Retina (tissue), 1 donor: Measurements from ENCODE around the gene SDSL.

Experiments
- DNase-seq: peaks from one replicate; pipeline ENCODE4 v3.0.0-alpha.2; 2016

Gene SDSL

DNA sequence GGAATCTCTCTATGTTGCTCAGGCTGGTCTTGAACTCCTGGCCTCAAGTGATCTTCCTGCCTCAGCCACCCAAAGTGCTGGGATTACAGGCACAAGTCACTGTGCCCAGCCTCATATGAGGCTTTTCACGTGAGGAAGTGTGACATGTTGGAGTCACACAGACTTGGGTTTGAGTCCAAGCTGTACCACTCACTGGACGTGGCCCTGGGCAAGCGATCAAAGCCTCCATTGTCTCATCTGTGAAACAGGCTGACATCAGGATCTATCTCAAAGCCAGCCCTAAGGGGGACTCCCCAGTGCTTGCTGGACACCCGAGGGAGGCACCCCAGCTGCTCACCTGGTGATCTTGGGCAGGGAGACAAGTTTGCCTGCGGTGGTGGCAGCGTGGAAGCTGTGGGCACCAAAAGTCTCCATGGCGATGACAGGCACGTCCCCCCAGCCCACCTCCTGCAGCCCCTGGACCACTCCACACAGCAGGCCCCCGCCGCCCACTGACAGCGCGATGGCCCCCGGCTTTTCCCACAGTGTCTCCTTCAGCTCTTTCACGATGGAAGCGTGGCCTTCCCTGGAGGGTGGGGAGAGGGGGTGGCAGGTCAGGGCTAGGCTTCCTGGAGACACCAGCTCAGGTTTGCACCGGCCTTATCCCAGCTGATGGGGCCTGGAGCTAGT is 25.2 kb upstream of the SDSL start:
- no peak for DNase-seq

DNA sequence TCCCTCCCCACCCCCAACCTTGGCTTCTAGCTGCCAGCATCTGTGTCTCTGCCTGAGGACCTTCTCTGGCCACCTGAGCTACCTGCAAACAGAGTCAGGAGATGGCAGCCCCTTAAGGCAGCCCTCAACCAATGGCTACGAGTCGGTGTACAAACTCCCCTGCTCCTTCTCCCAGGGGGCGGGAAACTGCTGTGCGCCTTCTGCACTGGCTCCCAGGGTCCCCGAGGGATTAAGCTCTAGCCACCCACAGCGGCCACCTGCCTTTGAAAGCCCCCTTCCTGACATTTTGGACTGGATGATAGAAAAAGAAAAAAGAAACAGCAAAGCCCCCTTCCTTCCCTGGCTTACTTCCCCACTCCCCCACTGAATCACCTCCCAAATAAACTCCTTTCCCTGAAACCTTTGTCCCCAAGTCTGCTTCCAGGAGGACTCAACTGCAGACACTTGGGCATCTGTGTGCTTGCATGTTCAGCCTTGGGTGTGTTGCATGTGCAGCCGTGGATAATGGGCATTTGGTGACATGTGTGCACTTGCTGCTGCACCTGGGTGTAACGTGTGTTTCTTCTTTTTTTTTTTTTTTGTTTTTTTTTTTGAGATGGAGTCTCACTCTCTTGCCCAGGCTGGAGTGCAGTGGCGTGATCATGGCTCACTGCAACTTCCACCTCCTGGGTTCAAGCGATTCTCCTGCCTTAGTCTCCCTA is 24.5 kb upstream of the SDSL start:
- no peak for DNase-seq

DNA sequence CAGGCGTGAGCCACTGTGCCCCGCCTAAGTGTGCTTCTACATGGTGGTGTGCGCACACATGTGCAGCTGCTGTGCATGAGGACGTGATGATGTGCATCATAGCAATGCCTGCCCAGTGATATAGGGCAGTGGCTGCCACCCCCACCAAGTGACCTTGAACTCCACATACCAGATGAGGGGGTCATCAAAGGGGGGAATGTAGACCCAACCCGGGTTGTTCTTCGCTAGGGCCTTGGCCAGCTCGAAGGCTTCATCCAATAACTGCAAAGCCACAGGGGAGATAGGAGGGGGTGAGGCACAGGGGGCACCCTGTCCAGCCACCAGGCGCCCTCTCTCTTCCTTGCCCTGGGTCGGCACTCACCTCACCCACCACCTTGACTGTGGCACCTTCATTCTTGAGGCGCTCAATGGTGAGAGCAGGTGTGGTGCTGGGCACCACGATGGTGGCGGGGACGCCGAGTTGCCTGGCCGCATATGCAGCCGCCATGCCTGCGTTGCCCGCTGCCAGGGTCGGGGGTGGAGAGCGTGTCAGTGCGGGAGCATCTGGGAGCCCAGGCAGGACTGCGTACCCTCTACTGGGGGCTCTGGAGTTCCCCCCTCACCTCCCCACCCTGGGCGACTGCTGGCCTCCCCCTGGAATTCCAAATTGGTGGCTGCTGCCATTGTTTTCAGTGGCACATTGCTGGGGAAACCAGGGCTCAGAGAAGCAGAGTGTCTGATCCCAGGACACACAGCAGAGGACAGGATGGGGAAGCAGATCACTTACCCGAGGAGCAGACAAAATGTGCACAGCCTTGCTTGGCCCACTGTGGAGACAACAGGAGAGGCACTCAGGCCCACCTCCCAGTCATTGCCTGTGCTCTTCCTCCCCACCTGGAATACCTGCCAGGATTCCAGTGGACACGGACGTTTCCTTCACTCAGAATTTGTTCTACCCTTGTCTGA is 23.6 kb upstream of the SDSL start:
- DNase-seq, result no peak

DNA sequence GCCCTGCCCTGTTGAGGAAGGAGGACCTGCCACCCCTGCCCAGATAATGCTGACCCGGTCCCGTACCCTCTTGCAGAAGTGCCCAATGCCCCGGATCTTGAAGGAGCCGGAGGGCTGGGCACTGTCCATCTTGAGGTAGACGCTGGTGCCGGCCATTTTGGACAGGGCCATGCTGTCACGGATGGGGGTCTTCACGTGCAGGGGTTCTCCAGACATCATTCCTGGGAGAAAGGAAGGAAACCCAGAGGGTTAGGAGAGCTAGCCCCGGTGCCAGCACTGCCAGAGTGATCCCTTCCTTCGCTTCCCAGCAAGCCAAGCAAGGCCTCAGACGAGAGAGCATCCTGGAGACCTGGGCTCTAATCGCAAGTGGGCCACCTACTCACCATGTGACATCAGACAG is 22.7 kb upstream of the SDSL start:
- DNase-seq, result no peak

DNA sequence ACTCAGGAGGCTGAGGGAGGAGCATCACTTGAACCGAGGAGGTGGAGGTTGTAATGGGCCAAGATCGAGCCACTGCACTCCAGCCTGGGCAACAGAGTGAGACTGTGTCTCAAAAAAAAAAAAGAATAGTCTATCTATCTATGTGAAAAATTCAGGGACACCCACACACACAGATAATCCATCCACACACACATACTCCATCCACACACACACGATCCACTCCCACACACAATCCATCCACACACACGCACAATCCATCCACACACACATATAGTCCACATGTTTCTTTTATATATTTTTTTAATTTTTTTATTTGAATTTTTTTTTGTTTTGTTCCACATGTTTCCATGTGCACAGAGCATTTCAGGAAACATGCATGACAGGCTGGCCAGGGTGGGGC is 21.8 kb upstream of the SDSL start:
- no peak for DNase-seq

DNA sequence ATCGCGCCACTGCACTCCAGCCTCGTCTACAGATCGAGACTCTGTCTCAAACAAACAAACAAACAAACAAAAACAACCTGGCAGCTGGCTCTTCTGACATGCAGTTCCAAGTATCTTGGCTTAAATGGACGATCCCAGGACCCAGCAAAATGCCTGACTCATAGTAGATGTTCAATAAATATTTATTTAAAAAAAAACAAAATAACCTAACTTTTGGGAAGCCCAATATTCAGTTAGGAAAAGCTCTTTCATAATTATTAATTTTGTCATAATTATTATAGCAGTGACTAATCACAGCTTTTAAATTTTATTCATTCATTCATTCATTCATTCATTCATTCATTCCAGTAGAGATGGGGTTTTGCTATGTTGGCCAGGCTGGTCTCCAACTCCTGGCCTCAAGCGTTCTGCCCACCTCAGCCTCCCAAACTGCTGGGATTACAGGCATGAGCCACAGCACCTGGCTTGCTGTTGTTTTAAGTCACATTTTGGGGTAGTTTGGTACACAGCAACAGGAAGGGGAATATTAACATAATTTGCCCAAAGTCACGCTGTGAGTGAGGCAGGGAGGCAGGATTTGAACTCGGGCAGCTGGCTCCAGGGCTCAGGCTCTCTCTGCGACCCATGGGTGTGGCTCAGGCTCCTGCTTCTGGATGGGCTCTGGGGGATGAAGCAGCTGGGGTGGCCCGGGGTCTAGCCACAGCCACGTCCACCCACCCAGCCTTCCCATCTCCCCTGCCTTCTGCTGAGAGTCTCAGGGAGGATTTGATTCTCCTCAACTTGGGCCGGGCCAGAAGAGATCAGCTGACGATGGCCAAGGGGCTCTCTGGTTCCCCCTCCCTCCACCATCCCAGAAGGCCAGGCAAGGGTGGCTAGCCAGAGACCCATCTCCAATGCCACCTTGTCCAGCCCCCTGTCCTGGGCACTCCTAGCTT is 20.8 kb upstream of the SDSL start:
- no peak for DNase-seq

DNA sequence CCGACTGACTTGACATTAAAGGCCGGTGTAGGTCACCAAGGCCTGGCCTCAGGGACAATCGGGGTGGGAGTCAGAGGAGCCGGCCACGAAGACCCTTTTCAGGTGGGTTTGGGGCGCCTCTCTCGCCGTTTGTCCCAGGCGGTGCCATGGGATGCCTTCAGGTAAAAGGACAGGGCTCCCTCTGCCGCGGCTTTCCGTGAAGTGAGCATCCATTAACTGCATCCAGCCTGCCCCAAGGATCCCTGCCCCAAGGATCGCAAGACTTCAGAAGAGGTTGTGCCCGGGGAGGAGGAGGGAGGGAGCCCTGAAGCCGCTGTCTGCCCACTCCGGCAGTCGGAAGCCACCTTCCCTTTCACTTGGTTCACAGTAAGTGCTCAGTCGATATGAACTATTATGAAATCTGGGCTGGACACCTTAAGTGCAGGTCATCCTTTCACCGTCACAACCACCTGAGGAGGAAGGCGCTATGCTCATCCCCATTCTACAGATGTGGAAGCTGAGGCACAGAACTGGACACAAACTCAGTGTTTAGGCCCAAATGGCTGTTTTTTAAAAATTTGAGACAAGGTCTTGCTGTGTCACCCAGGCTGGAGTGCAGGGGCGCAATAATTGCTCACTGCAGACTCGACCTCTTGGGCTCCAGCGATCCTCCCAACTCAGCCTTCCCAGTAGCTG is 19.5 kb upstream of the SDSL start:
- no peak for DNase-seq

DNA sequence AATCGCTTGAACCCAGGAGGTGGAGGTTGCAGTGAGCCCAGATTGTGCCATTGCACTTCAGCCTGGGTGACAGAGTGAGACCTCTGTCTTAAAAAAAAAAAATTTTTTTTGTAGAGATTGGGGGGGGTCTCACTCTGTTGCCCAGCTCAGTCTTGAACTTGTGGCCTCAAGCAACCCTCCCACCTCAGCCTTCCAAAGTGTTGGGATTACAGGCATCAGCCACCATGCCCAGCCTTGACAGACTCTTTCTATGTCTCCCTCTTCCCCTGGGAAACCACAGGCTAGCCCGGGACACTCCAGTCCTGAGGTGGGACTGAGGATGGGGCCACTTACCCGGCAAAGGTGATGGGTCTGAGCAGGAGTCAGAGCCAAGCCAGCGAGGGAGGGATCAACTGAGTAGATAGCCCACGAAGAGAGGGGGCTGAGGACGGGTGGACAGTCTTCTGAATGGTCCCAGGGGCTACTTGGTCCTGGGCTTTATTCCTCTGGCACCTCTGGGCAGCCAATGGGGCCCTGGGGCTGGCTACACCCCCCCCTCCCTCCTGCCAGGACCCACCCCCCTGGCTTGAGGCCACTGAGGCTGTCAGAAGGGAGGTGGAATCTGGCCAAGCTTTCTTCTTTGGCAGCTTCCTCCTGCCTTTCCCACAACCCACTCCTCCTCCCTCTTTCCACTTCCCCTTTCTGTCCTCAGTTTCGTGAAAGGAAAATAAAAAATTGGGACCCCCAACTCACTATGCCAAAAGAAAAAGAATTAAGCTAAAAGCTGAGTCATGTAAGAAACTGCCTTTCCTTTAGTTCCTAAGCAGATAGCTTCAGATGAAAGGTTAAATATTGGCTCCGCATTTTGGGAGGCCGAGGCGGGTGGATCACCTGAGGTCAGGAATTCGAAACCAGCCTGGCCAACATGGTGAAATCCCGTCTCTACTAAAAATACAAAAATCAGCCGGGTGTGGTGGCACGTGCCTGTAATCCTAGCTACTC is 18.5 kb upstream of the SDSL start, which contains the start of gene SDS:
Gene SDS (minus strand): TSS at position 453 of the 981 bp plus-strand sequence. CDS start 4,179 bp downstream, outside the sequence.
- DNase-seq, result no peak

DNA sequence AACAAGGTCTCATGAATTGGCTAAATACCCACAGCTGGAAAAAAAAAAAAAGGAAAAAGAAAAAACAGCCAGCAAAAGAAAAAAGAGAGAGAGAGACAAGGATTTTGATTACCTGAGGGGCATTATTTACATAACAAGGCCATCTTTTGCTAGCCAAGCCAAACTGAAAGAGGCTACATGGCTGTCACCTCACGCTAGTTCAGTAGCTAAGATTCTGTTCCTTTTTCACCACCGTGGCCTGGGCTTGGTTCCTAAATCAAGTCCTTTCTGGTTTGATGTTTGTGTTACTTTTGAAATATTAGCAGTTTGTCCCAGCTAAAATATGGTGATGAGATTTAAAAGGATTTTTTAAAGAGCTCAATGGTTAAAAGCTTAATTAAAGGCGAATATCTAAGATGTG is 16.5 kb upstream of the SDSL start:
- DNase-seq, result no peak

DNA sequence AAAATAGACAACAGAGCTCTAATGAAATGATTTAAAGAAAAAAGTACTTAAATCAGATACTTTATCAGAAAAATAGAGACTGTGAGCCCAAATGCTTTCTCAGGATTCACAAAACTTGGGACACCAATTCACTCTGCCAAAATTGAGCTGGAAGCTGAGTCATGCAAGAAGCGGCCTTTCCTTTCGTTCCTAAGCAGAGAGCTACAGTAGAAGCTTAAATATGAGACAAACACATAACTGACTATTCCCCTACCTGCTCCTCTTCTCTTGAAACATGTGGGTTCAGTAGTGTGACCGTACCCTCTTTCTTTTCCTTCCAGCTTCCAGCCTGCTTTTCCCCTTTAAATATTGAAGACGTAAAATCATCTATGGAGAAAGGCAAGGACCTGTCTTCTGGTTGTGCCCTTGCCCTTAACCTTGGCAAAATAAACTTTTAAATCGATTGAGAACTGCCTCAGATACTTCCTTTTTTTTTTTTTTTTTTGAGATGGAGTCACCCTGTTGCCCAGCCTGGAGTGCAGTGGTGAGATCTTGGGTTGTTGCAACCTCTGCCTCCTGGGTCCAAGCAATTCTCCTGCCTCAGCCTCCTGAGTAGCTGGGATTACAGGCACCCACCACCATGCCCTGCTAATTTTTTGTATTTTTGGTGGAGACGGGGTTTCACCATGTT is 14.1 kb upstream of the SDSL start:
- DNase-seq, result no peak

DNA sequence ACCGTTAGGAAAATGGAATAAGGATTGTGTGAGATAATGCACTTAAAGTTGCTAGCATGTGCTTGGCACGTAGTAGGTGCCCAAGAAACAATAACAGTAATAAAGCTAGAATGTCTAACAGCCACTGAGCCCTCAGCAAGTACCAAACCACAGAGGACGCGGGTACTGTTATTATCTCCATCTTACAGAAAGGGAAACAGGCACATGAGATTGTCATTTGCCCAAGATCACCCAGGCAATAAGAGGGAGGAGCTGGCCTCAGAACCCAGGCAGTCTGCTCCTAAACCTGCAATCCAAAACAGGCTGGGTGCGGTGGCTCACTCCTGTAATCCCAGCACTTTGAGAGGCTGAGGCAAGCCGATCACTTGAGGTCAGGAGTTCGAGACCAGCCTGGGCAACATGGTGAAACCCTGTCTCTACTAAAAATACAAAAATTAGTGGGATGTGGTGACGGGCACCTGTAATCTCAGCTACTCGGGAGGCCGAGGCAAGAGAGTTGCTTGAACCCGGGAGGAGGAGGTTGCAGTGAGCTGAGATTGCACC is 13.4 kb upstream of the SDSL start:
- DNase-seq, result no peak

DNA sequence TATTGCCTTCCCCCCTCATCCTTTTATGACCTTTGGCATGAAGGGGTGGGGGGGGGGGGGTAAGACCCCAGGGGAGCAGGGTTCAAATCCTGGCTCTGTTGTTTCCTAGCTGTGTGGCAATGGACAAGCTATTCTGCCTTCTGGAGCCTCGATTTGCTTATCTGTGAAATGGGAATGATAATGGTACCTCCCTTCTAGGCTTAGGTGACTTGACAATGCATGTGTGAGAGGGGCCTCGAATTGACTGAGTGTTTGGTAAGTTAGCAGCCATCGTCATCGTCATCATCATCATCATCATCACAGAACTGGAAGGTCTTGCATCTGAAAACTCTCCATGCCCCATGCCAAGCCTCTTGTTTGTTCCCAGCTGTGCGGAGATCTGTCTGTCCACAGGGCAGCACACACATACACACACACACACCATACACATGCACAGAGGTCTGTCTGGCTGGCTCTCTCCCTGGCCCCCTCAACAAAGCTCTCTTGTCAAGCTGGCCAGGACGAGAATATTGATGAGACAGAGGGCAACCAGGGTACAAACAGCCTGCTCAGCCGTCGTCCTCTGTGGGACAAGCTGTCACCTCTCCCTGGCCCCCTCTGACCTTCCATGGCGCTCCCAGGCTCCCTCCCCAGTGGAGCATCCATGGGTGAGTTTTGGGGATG is 12.6 kb upstream of the SDSL start:
- no peak for DNase-seq

DNA sequence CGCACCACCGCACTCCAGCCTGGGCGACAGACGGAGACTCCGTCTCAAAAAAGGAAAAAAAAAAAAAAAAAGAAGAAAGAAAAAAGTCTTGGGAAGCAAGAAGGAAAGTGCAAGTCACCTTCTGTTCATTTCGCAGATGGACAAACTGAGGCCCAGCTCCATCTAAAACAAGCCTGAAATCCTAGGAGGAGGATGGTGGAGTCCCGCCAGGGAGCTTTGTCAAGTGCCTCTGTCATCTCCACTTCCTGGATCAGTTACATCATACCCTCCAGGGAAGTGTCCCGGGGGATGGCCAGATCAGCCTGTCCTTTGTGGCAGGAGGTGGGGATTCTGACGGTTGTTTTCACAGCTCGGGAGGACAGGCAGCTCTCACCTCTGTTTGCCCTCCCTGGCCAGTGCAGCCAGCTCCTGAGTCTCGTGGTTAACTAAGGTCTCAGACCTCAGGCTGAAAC is 8.7 kb upstream of the SDSL start:
- DNase-seq, result no peak

DNA sequence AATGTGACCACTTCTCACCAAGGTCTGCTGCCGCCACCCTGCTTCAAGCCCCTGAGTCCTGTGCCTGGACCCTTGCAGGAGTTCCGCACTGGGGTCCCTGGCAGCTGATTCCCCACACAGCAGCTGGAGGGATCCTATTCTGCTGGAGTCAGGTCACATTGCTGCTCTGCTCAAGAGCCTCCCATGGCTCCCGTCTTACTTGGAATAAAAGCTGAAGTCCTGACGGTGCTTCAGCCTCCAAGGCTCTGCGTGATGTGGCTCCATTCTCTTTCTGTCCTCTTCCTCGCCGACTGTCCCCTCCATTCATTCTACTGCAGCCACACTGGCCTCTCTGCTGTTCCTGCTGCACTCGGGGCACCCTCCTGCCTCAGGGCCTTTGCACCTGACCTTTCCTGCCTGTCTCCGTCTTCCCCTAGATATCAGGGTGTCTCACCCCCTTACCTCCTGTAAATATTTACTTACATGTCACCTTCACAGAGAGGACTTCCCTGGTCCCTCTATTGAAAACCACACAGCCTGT is 7.6 kb upstream of the SDSL start:
- no peak for DNase-seq

DNA sequence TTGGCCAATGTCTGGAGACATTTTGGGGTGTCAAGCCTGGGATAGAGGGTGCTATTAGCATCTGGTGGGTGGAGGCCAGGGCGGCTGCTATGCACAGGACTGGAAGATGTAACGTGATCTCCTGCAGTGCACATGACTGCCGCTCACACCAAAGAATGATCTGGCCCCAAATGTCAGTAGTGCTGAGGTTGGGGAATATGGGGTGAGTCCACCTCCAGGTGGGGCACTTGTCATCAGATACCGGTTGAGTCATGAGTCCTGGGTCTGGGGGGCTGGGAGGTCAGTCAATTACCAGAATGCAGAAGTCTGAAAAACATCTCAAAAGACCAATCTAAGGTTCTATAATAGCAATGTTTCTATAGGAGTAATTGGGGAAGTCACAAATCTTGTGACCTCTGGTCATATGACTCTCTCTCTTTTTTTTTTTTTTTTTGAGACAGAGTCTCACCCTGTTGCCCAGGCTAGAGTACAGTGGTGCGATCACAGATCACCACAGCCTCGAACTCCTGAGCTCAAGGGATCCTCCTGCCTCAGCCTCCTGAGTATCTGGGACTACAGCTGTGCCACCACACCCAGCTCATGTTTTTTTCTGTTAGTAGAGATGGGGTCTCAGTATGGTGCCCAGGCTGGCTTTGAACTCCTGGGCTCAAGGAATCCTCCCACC is 6.0 kb upstream of the SDSL start:
- no peak for DNase-seq

DNA sequence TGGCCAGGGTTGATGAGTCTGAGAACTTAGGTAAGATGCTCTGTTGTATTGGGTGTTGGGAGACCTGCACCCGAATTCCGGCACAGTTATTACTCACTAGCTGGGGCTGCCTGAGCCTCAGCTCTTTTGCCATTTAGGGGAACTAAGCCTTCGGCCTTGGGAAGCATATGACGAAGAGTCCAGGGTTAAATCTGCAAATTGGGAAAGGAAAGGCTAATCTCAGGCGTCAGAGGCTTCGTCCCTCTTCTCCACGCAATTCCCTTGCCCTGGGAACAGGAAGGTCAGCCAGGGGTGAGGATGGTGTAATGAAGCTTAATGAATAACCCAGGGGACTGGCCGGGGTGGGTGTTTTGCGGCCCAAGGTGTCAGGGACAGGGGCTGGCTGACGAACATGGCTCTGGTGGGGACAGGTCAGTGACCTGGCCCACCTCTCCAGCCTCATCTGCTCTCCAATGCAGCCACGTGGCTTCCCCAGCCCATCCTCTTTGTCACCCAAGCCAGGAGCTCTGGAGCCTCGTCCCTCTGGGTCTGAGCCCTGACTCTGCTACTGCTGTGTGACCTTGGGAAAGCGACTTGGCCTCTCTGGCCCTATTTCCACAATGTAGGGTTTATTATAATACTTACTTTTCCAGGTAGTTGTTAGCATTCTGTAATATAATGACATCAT is 3.8 kb upstream of the SDSL start:
- no peak for DNase-seq

DNA sequence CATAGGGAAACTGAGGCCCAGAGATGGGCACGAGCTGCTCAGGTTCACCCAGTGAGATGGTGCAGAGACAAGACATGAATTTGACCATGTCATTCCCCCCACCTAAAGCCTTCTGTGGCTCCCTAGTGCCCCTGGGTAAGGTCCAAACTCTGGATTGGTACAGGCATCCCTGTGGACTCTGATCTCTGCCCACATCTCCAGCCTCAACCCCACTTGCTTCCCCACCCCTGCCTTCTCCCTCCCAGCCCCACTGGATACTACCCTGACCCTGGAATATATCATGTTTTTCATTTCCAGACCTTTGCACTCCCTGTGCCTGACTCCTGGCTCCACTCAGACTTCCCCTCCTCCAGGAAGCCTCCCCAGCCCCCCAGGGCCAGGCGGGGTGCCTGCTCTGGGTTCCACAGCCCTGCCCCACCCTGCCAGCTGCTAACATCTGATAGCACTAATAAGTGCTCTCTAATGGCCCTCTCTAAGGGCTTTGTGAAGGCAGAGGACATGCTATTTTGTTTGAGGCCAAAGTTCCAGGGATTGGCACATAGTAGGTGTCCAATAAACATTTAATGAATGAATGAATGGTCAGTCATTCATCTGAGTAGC is 1.1 kb upstream of the SDSL start:
- no peak for DNase-seq
